ENCODE results near the gene ZNF93.

ZNF93 gene

DNA sequence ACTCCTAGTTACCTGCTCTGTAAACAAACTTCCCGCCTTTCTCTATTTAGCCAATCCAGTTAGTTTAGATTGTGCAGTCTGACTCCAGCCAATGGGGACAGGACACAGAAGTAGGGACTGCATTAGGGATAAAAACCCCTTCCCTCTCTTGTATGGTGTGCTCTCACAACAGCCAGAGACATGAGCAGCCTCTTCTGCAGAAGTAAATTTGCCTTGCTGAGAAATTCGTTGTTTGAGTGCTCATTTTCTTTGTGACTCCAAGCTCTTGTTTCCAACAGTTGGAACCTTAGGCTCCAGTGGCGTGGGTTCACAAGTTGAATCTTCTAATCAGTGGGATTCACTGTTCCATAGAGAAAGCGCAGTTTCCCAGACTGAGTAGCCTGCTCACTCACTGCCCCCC, 66.1 kb downstream of the ZNF93 start:
- H3K27ac ChIP-seq (ENCODE audit: low read depth, low read length, severe bottlenecking) = no peak overlapping the region
- 72 to 80% methylated on average over 3 to 4 of the region's 4 CpGs for WGBS, 2 experiments (ENCODE audit: insufficient coverage in 2 of 2)
- H3K4me1 ChIP-seq (ENCODE audit: control insufficient read depth, insufficient read depth, low read length, poor library complexity, severe bottlenecking) = no peaks in the 10 kb centered on the region
- H3K9me3 ChIP-seq (ENCODE audit: control insufficient read depth, low read length) = peaks cover 29% of the 10 kb centered on the region
- H3K36me3 ChIP-seq (ENCODE audit: control insufficient read depth, insufficient read depth, low read length) = no peaks in the 10 kb centered on the region
- H3K4me3 ChIP-seq (ENCODE audit: extremely low read depth, insufficient read depth, low read length, poor library complexity, severe bottlenecking) = no peak overlapping the region

Data from mesodermal cell (in vitro differentiated cells).